A549 (cell line): ENCODE data around the gene FRMD4A. TPM values are rescaled to one million over a fixed set of nuclear protein-coding genes. Genes with fewer than 3 reads are reported as not detected.

ENCODE experiments used
- ATAC-seq, 2 experiments: fragments of 200-7000 bp in 1 of 2; fragments of >200 bp in 1 of 2; cut with Nextera tagmentation in 1 of 2; cut with Tn5 transposase in 1 of 2; 3 replicates each; pipeline versions ENCODE4 v1.8.0 to v1.9.1; 2018 to 2020; ENCODE audit warnings: mild to moderate bottlenecking in 1 of 2, moderate library complexity in 1 of 2
- CTCF ChIA-PET: fragments of 300-600 bp; sonication (Branson Sonifier 250); formaldehyde crosslinking; extraction: SDS; loops from one replicate; lab custom pipeline; 2021; ENCODE audit warnings: antibody characterized with exemption, inconsistent platforms; lab: Yijun Ruan, JAX
- POLR2A ChIA-PET: fragments of 350-600 bp; formaldehyde crosslinking; extraction: SDS; loops from one replicate; lab custom pipeline; 2021; ENCODE audit warnings: antibody characterized with exemption, inconsistent platforms; lab: Yijun Ruan, JAX
- DNase-seq, 2 experiments: peaks; one replicate each; pipeline versions ENCODE4 v3.0.0 to v3.0.0-alpha.2; 2011 to 2016; ENCODE audit warnings: low read depth in 1 of 2, low spot score in 1 of 2
- FAIRE-seq: peaks from 2 replicates; lab custom pipeline; 2011; peaks lifted over from hg19 to GRCh38; lab: Jason Lieb, UNC
- H3K27ac ChIP-seq, 2 experiments: fragments of >200 bp; sonication (Bioruptor Twin); formaldehyde crosslinking; 3 replicates each; pipeline ENCODE4 v1.5.1; 2016 to 2017
- H3K4me1 ChIP-seq: fragments of >200 bp; sonication (Bioruptor Twin); formaldehyde crosslinking; 3 replicates; pipeline ENCODE4 v1.6.1; 2016
- H3K4me2 ChIP-seq: fragments of >200 bp; sonication (Bioruptor Twin); formaldehyde crosslinking; 3 replicates; pipeline ENCODE4 v1.6.1; 2016
- H3K4me3 ChIP-seq: fragments of >200 bp; sonication (Bioruptor Twin); formaldehyde crosslinking; 3 replicates; pipeline ENCODE4 v1.5.1; 2016
- H3K9me3 ChIP-seq: fragments of >200 bp; sonication (Bioruptor Twin); formaldehyde crosslinking; 3 replicates; pipeline ENCODE4 v1.6.1; 2016
- BHLHE40 ChIP-seq: IDR thresholded peaks from 2 replicates; pipeline ENCODE4 v1.6.1; 2012; ENCODE audit warnings: low read depth, low read length, inconsistent platforms
- CBX2 ChIP-seq: fragments of 200-600 bp; sonication (generic); IDR thresholded peaks from 2 replicates; pipeline ENCODE4 v1.6.1; 2016; ENCODE audit warnings: low read depth, mild to moderate bottlenecking, borderline replicate concordance
- CBX8 ChIP-seq: fragments of 200-600 bp; sonication (generic); IDR thresholded peaks from 2 replicates; pipeline ENCODE4 v1.6.1; 2016
- CEBPB ChIP-seq, 2 experiments: fragments of >200 bp in 1 of 2; sonication (Bioruptor Twin) in 1 of 2; formaldehyde crosslinking in 1 of 2; IDR thresholded peaks; 2 replicates each; pipeline ENCODE4 v1.6.1; 2012 to 2016
- CHD4 ChIP-seq: fragments of 200-600 bp; sonication (generic); IDR thresholded peaks from 2 replicates; pipeline ENCODE4 v1.6.1; 2016; ENCODE audit warnings: antibody characterized with exemption, mild to moderate bottlenecking, borderline replicate concordance
- EHF ChIP-seq: fragments of 250-450 bp; sonication (Bioruptor Pico); IDR thresholded peaks from 2 replicates; pipeline ENCODE4 v1.5.0; 2020; ENCODE audit warnings: mild to moderate bottlenecking
- ESRRA ChIP-seq: fragments of 150-350 bp; IDR thresholded peaks from 2 replicates; pipeline ENCODE4 v1.6.1; 2014; ENCODE audit warnings: mild to moderate bottlenecking, low read length, borderline replicate concordance
- FOSB ChIP-seq: fragments of 250-450 bp; sonication (Bioruptor Pico); IDR thresholded peaks from 2 replicates; pipeline ENCODE4 v1.5.0; 2020; ENCODE audit warnings: mild to moderate bottlenecking, moderate library complexity
- FOXS1 ChIP-seq: fragments of 250-450 bp; sonication (Bioruptor Pico); IDR thresholded peaks from 2 replicates; pipeline ENCODE4 v1.5.0; 2020; ENCODE audit warnings: mild to moderate bottlenecking, moderate library complexity
- GATA3 ChIP-seq: IDR thresholded peaks from 2 replicates; pipeline ENCODE4 v1.6.1; 2012; ENCODE audit warnings: borderline replicate concordance
- HDAC2 ChIP-seq: fragments of 200-600 bp; sonication (generic); IDR thresholded peaks from 2 replicates; pipeline ENCODE4 v1.6.1; 2016
- HOXB5 ChIP-seq: fragments of 250-450 bp; sonication (Bioruptor Pico); IDR thresholded peaks from 2 replicates; pipeline ENCODE4 v1.5.0; 2020; ENCODE audit warnings: mild to moderate bottlenecking, moderate library complexity
- JUN ChIP-seq, 2 experiments: fragments of >200 bp; sonication (Bioruptor Twin); formaldehyde crosslinking; IDR thresholded peaks; 2 replicates in 1 of 2; 3 replicates in 1 of 2; pipeline ENCODE4 v1.6.1; 2016 to 2017
- JUNB ChIP-seq: fragments of >200 bp; sonication (Bioruptor Twin); formaldehyde crosslinking; IDR thresholded peaks from 2 replicates; pipeline ENCODE4 v1.6.1; 2016
- MAZ ChIP-seq: fragments of 150-350 bp; IDR thresholded peaks from 2 replicates; pipeline ENCODE4 v1.6.1; 2014; ENCODE audit warnings: antibody characterized with exemption, low read depth, low read length, borderline replicate concordance
- NFE2L2 ChIP-seq: fragments of 150-350 bp; conservative IDR thresholded peaks from 2 replicates; pipeline ENCODE4 v1.6.1; 2014; ENCODE audit warnings: low read length
- POLR2A ChIP-seq: IDR thresholded peaks from 2 replicates; pipeline ENCODE4 v1.6.1; 2012; ENCODE audit warnings: mild to moderate bottlenecking, low read length
- POLR2AphosphoS2 ChIP-seq: conservative IDR thresholded peaks from 2 replicates; pipeline ENCODE4 v1.6.1; 2012; ENCODE audit warnings: low read length, improper control_type of control experiment, inconsistent platforms
- RARB ChIP-seq: fragments of 250-450 bp; sonication (Bioruptor Pico); IDR thresholded peaks from 2 replicates; pipeline ENCODE4 v1.8.0; 2021; ENCODE audit warnings: mild to moderate bottlenecking, moderate library complexity
- RCOR1 ChIP-seq: fragments of 150-350 bp; IDR thresholded peaks from 2 replicates; pipeline ENCODE4 v1.6.1; 2014; ENCODE audit warnings: antibody characterized with exemption, low read length, low read depth
- RFX5 ChIP-seq: fragments of 450-650 bp; IDR thresholded peaks from 2 replicates; pipeline ENCODE4 v1.7.1; 2014; ENCODE audit warnings: antibody characterized with exemption, mild to moderate bottlenecking, moderate library complexity
- SMC3 ChIP-seq: fragments of >200 bp; sonication (Bioruptor Twin); formaldehyde crosslinking; IDR thresholded peaks from 3 replicates; pipeline ENCODE4 v1.6.1; 2018; ENCODE audit warnings: inconsistent platforms
- SREBF2 ChIP-seq: fragments of 450-650 bp; IDR thresholded peaks from 2 replicates; pipeline ENCODE4 v1.6.1; 2014; ENCODE audit warnings: mild to moderate bottlenecking, moderate library complexity
- TFCP2L1 ChIP-seq: fragments of 250-450 bp; sonication (Bioruptor Pico); IDR thresholded peaks from 2 replicates; pipeline ENCODE4 v1.5.0; 2021; ENCODE audit warnings: mild to moderate bottlenecking
- TP53 ChIP-seq: fragments of 250-450 bp; sonication (Bioruptor Pico); IDR thresholded peaks from 2 replicates; pipeline ENCODE4 v1.5.0; 2021; ENCODE audit warnings: mild to moderate bottlenecking, moderate library complexity
- ZC3H11A ChIP-seq: fragments of 450-650 bp; IDR thresholded peaks from 2 replicates; pipeline ENCODE4 v1.6.1; 2014; ENCODE audit warnings: antibody characterized with exemption, mild to moderate bottlenecking
- ZFP36 ChIP-seq: fragments of 450-650 bp; IDR thresholded peaks from 2 replicates; pipeline ENCODE4 v1.6.1; 2014; ENCODE audit warnings: borderline replicate concordance; ENCODE audit not compliant: partially characterized antibody
- ZSCAN20 ChIP-seq: fragments of 250-450 bp; sonication (Bioruptor Pico); IDR thresholded peaks from 2 replicates; pipeline ENCODE4 v1.8.0; 2022; ENCODE audit warnings: mild to moderate bottlenecking, moderate library complexity
- WGBS: methylation state at CpG from one replicate; pipeline ENCODE4 v1.1.6; 2017; ENCODE audit errors: missing lambda C conversion rate; 5-methylcytosine and 5-hydroxymethylcytosine counted together
- polyA plus RNA-seq, 4 experiments: library from polyadenylated mRNA; depleted of rRNA in 3 of 4; stranded (reverse); fragments of >200 nt; fragmentation: RNase III in 1 of 4; extraction: RNeasy Plus Mini Kit Qiagen cat#74134 plus additional on column Dnase treatment in 1 of 4; gene quantifications; 2 replicates in 3 of 4; 3 replicates in 1 of 4; pipeline ENCODE4 v1.2.3, GENCODE V29; 2011 to 2017
- TF ChIP-seq, protein P1 (sequence below): fragments of 450-650 bp; IDR thresholded peaks from 2 replicates; pipeline ENCODE4 v1.6.1; 2014; ENCODE audit warnings: antibody characterized with exemption
- TF ChIP-seq, protein P2 (sequence below): fragments of 150-350 bp; IDR thresholded peaks from 2 replicates; pipeline ENCODE4 v1.6.1; 2014; ENCODE audit warnings: low read depth, mild to moderate bottlenecking, low read length
- TF ChIP-seq, protein P3 (sequence below): IDR thresholded peaks from 2 replicates; pipeline ENCODE4 v1.6.1; 2012; ENCODE audit warnings: low read depth, borderline replicate concordance
- TF ChIP-seq, protein P4 (sequence below): fragments of >200 bp; sonication (Bioruptor Twin); formaldehyde crosslinking; IDR thresholded peaks from 3 replicates; pipeline ENCODE4 v1.6.1; 2016

Gene FRMD4A
- polyA plus RNA-seq, 2 of the 4 experiments (the other 2 are of a cell fraction): 2.5 to 4.7 TPM

DNA sequence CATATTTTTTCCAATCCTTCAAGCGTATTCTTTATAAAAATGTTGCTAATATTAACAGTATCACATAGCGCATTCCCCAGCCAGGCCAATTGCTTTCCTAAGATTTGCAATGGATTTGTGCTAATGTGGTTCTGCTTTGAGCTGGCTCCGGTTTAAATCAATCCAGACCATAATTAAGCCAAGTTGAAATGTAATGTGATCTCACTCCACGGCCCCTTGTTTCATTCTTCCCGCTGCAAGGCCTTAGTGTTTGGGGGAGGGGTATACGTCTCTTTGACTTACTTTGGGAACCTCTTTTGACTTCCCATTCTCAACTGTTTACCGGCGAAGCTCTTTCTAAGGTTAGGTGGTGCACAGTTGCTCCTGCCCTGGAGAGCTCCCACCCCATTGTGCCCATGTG, 657.6 kb downstream of the FRMD4A start:
- no peak for DNase-seq
- no peak for ATAC-seq
- no peak for FAIRE-seq
- WGBS: 90% methylated on average over 8 of the region's 8 CpGs
- H3K27ac ChIP-seq: no peak overlapping the region
- H3K4me2 ChIP-seq: no peak overlapping the region
- H3K9me3 ChIP-seq: no peaks in the 10 kb centered on the region
- H3K4me1 ChIP-seq: peaks cover 6% of the 10 kb centered on the region; the same call in 1 of the 3 replicates
- ChIA-PET POLR2A (no interaction called here), CTCF (interaction anchor here (0.5 to 1.2 kb wide), 5 partner anchors 10 to 287 kb away, joined by 3 to 6 read pairs (median 3); no protein-coding TSS in a partner anchor)
- H3K4me3 ChIP-seq: no peak overlapping the region
- TF ChIP-seq EHF (CRISPR knock-in tag) (no peak), FOSB (no peak), JUNB (no peak), SMC3 (no peak), RFX5 (no peak), POLR2A (no peak)

DNA sequence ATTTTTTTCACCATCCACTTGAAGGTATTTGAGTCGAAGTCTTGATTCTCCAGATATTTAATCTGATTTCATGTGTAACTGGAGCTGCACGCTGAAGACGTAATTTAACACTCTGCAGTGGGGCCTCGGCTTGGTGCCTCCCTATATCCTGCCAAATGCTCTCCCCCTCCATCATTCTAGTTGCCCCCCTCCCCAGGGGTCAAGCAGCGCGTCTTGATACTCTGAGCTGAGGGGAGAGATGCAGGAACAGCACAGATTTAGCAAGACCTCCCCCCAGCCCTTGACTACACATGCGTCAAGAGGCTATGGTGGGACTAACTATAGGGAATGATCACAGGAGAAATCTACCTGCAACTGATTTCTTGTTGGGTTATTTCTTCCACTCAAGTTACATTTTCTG, 658.2 kb downstream of the FRMD4A start:
- Histone ChIP-seq H3K4me2 (no peak overlapping the region), H3K4me1 (peaks cover 6% of the 10 kb centered on the region; the same call in 1 of the 3 replicates), H3K27ac (no peak overlapping the region), H3K9me3 (no peaks in the 10 kb centered on the region), H3K4me3 (no peak overlapping the region)
- no peak for TF ChIP-seq CHD4
- TF ChIP-seq SMC3: no peak
- CTCF ChIA-PET: interaction anchor here (0.5 kb wide), 1 partner anchor 286 kb away, joined by 4 read pairs; no protein-coding TSS in a partner anchor
- DNase-seq (no peak), ATAC-seq (no peak), FAIRE-seq (no peak)
- POLR2A ChIA-PET: no interaction called here
- 85% methylated on average over 7 of the region's 7 CpGs for WGBS

DNA sequence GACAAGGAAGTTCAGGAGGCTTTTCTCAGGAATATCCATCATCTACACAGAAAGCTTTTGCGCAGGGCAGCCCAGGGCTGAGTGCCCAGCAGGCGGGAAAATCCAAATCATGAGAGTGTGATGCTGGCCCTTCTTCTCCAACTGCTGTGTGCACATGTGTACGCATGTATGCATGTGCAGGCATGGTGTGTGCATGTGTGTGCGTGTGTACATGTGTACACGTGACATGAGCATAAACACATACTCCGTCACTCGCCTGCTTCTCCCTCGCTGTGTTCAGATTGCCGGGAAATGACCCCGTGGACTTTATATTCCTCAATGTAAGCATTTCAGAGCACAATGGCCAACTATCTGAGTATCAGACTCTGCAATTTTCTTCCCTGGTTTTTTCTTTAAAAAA, 658.8 kb downstream of the FRMD4A start:
- ATAC-seq: no peak
- Histone ChIP-seq H3K9me3 (no peaks in the 10 kb centered on the region), H3K4me3 (no peak overlapping the region), H3K4me2 (no peak overlapping the region), H3K27ac (no peak overlapping the region), H3K4me1 (peaks cover 6% of the 10 kb centered on the region; the same call in 1 of the 3 replicates)
- POLR2A ChIA-PET: no interaction called here
- no peak for FAIRE-seq
- DNase-seq: no peak
- 90% methylated on average over 10 of the region's 10 CpGs for WGBS
- CTCF ChIA-PET: no interaction called here
- no peak for TF ChIP-seq TFCP2L1
- TF ChIP-seq, protein P1, sequence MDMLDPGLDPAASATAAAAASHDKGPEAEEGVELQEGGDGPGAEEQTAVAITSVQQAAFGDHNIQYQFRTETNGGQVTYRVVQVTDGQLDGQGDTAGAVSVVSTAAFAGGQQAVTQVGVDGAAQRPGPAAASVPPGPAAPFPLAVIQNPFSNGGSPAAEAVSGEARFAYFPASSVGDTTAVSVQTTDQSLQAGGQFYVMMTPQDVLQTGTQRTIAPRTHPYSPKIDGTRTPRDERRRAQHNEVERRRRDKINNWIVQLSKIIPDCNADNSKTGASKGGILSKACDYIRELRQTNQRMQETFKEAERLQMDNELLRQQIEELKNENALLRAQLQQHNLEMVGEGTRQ: no peak
- no peak for TF ChIP-seq CEBPB (IDR thresholded peaks at IDR 0.05)
- no peak for TF ChIP-seq ESRRA
- TF ChIP-seq CBX8: no peak
- no peak for TF ChIP-seq FOXS1
- TF ChIP-seq, protein P2, sequence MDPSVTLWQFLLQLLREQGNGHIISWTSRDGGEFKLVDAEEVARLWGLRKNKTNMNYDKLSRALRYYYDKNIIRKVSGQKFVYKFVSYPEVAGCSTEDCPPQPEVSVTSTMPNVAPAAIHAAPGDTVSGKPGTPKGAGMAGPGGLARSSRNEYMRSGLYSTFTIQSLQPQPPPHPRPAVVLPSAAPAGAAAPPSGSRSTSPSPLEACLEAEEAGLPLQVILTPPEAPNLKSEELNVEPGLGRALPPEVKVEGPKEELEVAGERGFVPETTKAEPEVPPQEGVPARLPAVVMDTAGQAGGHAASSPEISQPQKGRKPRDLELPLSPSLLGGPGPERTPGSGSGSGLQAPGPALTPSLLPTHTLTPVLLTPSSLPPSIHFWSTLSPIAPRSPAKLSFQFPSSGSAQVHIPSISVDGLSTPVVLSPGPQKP: no peak
- no peak for TF ChIP-seq TP53 (CRISPR knock-in tag)
- TF ChIP-seq HDAC2: no peak
- TF ChIP-seq, protein P3, sequence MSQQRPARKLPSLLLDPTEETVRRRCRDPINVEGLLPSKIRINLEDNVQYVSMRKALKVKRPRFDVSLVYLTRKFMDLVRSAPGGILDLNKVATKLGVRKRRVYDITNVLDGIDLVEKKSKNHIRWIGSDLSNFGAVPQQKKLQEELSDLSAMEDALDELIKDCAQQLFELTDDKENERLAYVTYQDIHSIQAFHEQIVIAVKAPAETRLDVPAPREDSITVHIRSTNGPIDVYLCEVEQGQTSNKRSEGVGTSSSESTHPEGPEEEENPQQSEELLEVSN: no peak
- no peak for TF ChIP-seq RARB (CRISPR knock-in tag)
- no peak for TF ChIP-seq BHLHE40
- no peak for TF ChIP-seq JUNB
- no peak for TF ChIP-seq ZC3H11A
- TF ChIP-seq NFE2L2: no peak

DNA sequence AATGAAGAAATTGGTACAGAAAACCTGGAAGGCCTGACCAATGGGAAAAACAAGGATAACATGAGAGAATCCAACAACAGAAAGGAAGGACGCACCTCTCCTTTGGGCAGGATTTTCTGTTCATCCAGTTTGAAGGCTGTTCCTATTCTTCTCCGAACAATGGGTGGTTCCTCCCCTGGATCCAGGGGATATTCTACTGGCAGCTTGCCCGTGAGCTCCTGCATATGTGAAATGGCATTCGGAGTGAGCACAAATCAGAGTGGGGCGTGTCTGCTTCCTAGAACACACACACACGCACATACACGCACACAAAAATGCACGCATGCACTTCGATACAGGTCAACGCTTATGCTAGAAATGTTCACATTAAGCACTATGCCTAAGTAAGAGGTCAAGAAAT, 660.4 kb downstream of the FRMD4A start:
- Histone ChIP-seq H3K27ac (no peak overlapping the region), H3K9me3 (no peaks in the 10 kb centered on the region), H3K4me1 (peaks cover 6% of the 10 kb centered on the region; the same call in 1 of the 3 replicates), H3K4me3 (no peak overlapping the region), H3K4me2 (no peak overlapping the region)
- 94% methylated on average over 10 of the region's 10 CpGs for WGBS
- ATAC-seq (no peak), FAIRE-seq (no peak), DNase-seq (no peak)
- ChIA-PET POLR2A (no interaction called here), CTCF (interaction anchor here (1.1 kb wide), 1 partner anchor 9 kb away, joined by 3 read pairs; no protein-coding TSS in a partner anchor)
- no peak for TF ChIP-seq RARB (CRISPR knock-in tag)
- no peak for TF ChIP-seq NFE2L2
- no peak for TF ChIP-seq CBX8
- TF ChIP-seq ZFP36: no peak
- TF ChIP-seq MAZ: no peak
- TF ChIP-seq, protein P4, sequence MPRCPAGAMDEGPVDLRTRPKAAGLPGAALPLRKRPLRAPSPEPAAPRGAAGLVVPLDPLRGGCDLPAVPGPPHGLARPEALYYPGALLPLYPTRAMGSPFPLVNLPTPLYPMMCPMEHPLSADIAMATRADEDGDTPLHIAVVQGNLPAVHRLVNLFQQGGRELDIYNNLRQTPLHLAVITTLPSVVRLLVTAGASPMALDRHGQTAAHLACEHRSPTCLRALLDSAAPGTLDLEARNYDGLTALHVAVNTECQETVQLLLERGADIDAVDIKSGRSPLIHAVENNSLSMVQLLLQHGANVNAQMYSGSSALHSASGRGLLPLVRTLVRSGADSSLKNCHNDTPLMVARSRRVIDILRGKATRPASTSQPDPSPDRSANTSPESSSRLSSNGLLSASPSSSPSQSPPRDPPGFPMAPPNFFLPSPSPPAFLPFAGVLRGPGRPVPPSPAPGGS: no peak
- TF ChIP-seq RCOR1: no peak
- no peak for TF ChIP-seq JUNB
- TF ChIP-seq GATA3: no peak
- TF ChIP-seq POLR2AphosphoS2: no peak
- no peak for TF ChIP-seq HOXB5
- TF ChIP-seq JUN (IDR thresholded peaks at IDR 0.05): no peak
- no peak for TF ChIP-seq CBX2
- TF ChIP-seq ZSCAN20: no peak
- TF ChIP-seq SREBF2: no peak
- no peak for TF ChIP-seq CEBPB (IDR thresholded peaks at IDR 0.05)
